Activated CD8-positive, alpha-beta memory T cell treated with anti-CD3 and anti-CD28 coated beads, Interleukin-2, amount 10 ng/mL, durations not matched to agents 7 days and 5 days (primary cell): ENCODE data around the gene CCN6. TPM values are rescaled to one million over a fixed set of nuclear protein-coding genes. Genes with fewer than 3 reads are reported as not detected.
A peak's percentile ranks its signal among the peaks of the same experiment; 100 is the strongest.

Experiments
- ATAC-seq: fragments of 150-1000 bp; cut with Tn5 transposase; one replicate; pipeline ENCODE4 v1.10.0; 2021; ENCODE audit warnings: moderate library complexity
- CTCF ChIA-PET: fragments of 350-600 bp; sonication (Branson Sonifier 250); formaldehyde crosslinking; loops from one replicate; lab custom pipeline; 2021; ENCODE audit warnings: antibody characterized with exemption; lab: Charles Lee
- DNase-seq: peaks from one replicate; pipeline ENCODE4 v3.0.0-alpha.2; 2020
- H3K27ac Mint-ChIP-seq: one replicate; pipeline ENCODE4 v1.8.0; 2021; ENCODE audit warnings: mild to moderate bottlenecking, mixed read lengths
- H3K27me3 Mint-ChIP-seq: one replicate; pipeline ENCODE4 v1.8.0; 2021; ENCODE audit warnings: mixed read lengths
- H3K36me3 Mint-ChIP-seq: one replicate; pipeline ENCODE4 v1.8.0; 2021; ENCODE audit warnings: mild to moderate bottlenecking, mixed read lengths
- H3K4me1 Mint-ChIP-seq: one replicate; pipeline ENCODE4 v1.8.0; 2021; ENCODE audit warnings: mixed read lengths
- H3K4me3 Mint-ChIP-seq: one replicate; pipeline ENCODE4 v1.8.0; 2021; ENCODE audit warnings: mild to moderate bottlenecking, moderate library complexity, mixed read lengths
- H3K9me3 Mint-ChIP-seq: one replicate; pipeline ENCODE4 v1.8.0; 2022; ENCODE audit warnings: low read depth, mixed read lengths
- total RNA-seq, 2 experiments: library from RNA; stranded (reverse); gene quantifications; one replicate each; pipeline ENCODE4 v1.2.3, GENCODE V29; 2021

Gene CCN6
- total RNA-seq, 2 experiments from 2014 or later: not detected

- CTCF ChIA-PET: interaction anchor here (1.2 to 2.3 kb wide), 2 partner anchors 9 to 10 kb away, joined by 3 to 11 read pairs; no protein-coding TSS in a partner anchor
- no peak for DNase-seq
- Mint-ChIP-seq H3K4me3 (no peak overlapping the region), H3K27ac (no peak overlapping the region), H3K36me3 (peaks cover 3% of the 10 kb centered on the region), H3K9me3 (peaks cover 3% of the 10 kb centered on the region), H3K4me1 (peaks cover 9% of the 10 kb centered on the region), H3K27me3 (no peaks in the 10 kb centered on the region)
- ATAC-seq: no peak
Measured at GRCh38 chr6:112018619-112019416, 35.1 kb upstream of the CCN6 start.

GRCh38 chr6:112019589-112019988 is 34.3 kb upstream of the CCN6 start:
- no peak for DNase-seq
- Mint-ChIP-seq H3K27ac (no peak overlapping the region), H3K9me3 (peaks cover 3% of the 10 kb centered on the region), H3K36me3 (peaks cover 8% of the 10 kb centered on the region), H3K27me3 (no peaks in the 10 kb centered on the region), H3K4me1 (peaks cover 9% of the 10 kb centered on the region), H3K4me3 (no peak overlapping the region)
- CTCF ChIA-PET: interaction anchor here (0.6 to 1.7 kb wide), 4 partner anchors 9 to 1214 kb away, joined by 3 to 8 read pairs (median 4); no protein-coding TSS in a partner anchor
- ATAC-seq: no peak

- no peaks in the 10 kb centered on the region for H3K27me3 Mint-ChIP-seq
- H3K4me3 Mint-ChIP-seq: no peak overlapping the region
- H3K27ac Mint-ChIP-seq: no peak overlapping the region
- peaks cover 10% of the 10 kb centered on the region for H3K36me3 Mint-ChIP-seq
- DNase-seq (no peak), ATAC-seq (no peak)
- CTCF ChIA-PET: interaction anchor here (1.6 to 1.7 kb wide), 2 partner anchors 14 kb away, joined by 3 to 9 read pairs; no protein-coding TSS in a partner anchor
- peaks cover 3% of the 10 kb centered on the region for H3K9me3 Mint-ChIP-seq
- peaks cover 3% of the 10 kb centered on the region for H3K4me1 Mint-ChIP-seq
Measured at GRCh38 chr6:112021691-112022310, 32.1 kb upstream of the CCN6 start.

- ATAC-seq (no peak), DNase-seq (no peak)
- Mint-ChIP-seq H3K9me3 (peaks cover 3% of the 10 kb centered on the region), H3K27me3 (no peaks in the 10 kb centered on the region), H3K27ac (no peak overlapping the region), H3K36me3 (peaks cover 10% of the 10 kb centered on the region), H3K4me1 (peaks cover 10% of the 10 kb centered on the region), H3K4me3 (no peak overlapping the region)
- CTCF ChIA-PET: interaction anchor here (1.1 kb wide), 1 partner anchor 313 kb away, joined by 4 read pairs; no protein-coding TSS in a partner anchor
Measured at GRCh38 chr6:112022749-112023148, 31.2 kb upstream of the CCN6 start.

- ATAC-seq (no peak), DNase-seq (no peak)
- CTCF ChIA-PET: interaction anchor here (0.9 to 5.2 kb wide), 3 partner anchors 14 to 17 kb away, joined by 3 to 77 read pairs (median 4); no protein-coding TSS in a partner anchor
- H3K27me3 Mint-ChIP-seq: no peaks in the 10 kb centered on the region
- peaks cover 27% of the 10 kb centered on the region for H3K4me1 Mint-ChIP-seq
- H3K27ac Mint-ChIP-seq: no peak overlapping the region
- H3K36me3 Mint-ChIP-seq: peaks cover 10% of the 10 kb centered on the region
- H3K9me3 Mint-ChIP-seq: peaks cover 3% of the 10 kb centered on the region
- H3K4me3 Mint-ChIP-seq: no peak overlapping the region
Measured at GRCh38 chr6:112024464-112024863, 29.4 kb upstream of the CCN6 start.

- Mint-ChIP-seq H3K4me3 (no peak overlapping the region), H3K4me1 (peaks cover 30% of the 10 kb centered on the region), H3K9me3 (peaks cover 3% of the 10 kb centered on the region), H3K27ac (peak overlapping the region; percentile 79), H3K36me3 (peaks cover 10% of the 10 kb centered on the region), H3K27me3 (peaks cover 1% of the 10 kb centered on the region)
- DNase-seq (no peak), ATAC-seq (no peak)
- CTCF ChIA-PET: interaction anchor here (1.0 to 5.2 kb wide), 4 partner anchors 9 to 19 kb away, joined by 3 to 77 read pairs (median 11); no protein-coding TSS in a partner anchor
Measured at GRCh38 chr6:112026933-112027332, 27.0 kb upstream of the CCN6 start.

- Mint-ChIP-seq H3K4me1 (peaks cover 30% of the 10 kb centered on the region), H3K27me3 (peaks cover 4% of the 10 kb centered on the region), H3K36me3 (peaks cover 10% of the 10 kb centered on the region), H3K4me3 (no peak overlapping the region), H3K27ac (peak overlapping the region; percentile 79), H3K9me3 (peaks cover 3% of the 10 kb centered on the region)
- peak; percentile 93 for ATAC-seq
- DNase-seq: peak; percentile 76
- CTCF ChIA-PET: interaction anchor here (0.5 to 5.2 kb wide), 20 partner anchors 8 to 542 kb away, joined by 3 to 77 read pairs (median 4); no protein-coding TSS in a partner anchor
Measured at GRCh38 chr6:112027942-112028674, 25.8 kb upstream of the CCN6 start.

- H3K4me1 Mint-ChIP-seq: peaks cover 33% of the 10 kb centered on the region
- H3K27ac Mint-ChIP-seq: peak overlapping the region; percentile 48
- peaks cover 4% of the 10 kb centered on the region for H3K27me3 Mint-ChIP-seq
- ATAC-seq (no peak), DNase-seq (peak; percentile 81)
- CTCF ChIA-PET: interaction anchor here (0.5 to 5.2 kb wide), 15 partner anchors 9 to 543 kb away, joined by 3 to 77 read pairs (median 7); no protein-coding TSS in a partner anchor
- no peaks in the 10 kb centered on the region for H3K9me3 Mint-ChIP-seq
- peaks cover 5% of the 10 kb centered on the region for H3K36me3 Mint-ChIP-seq
- H3K4me3 Mint-ChIP-seq: no peak overlapping the region
Measured at GRCh38 chr6:112029045-112029822, 24.7 kb upstream of the CCN6 start.

- ATAC-seq (no peak), DNase-seq (no peak)
- Mint-ChIP-seq H3K4me3 (no peak overlapping the region), H3K27me3 (peaks cover 4% of the 10 kb centered on the region), H3K4me1 (peaks cover 38% of the 10 kb centered on the region), H3K27ac (no peak overlapping the region), H3K9me3 (no peaks in the 10 kb centered on the region), H3K36me3 (peaks cover 2% of the 10 kb centered on the region)
- CTCF ChIA-PET: interaction anchor here (3.0 kb wide), 1 partner anchor 11 kb away, joined by 24 read pairs; no protein-coding TSS in a partner anchor
Measured at GRCh38 chr6:112030206-112030960, 23.5 kb upstream of the CCN6 start.

- Mint-ChIP-seq H3K36me3 (peaks cover 1% of the 10 kb centered on the region), H3K27me3 (peaks cover 4% of the 10 kb centered on the region), H3K4me3 (no peak overlapping the region), H3K9me3 (no peaks in the 10 kb centered on the region), H3K4me1 (peaks cover 43% of the 10 kb centered on the region), H3K27ac (no peak overlapping the region)
- CTCF ChIA-PET: interaction anchor here (3.0 kb wide), 1 partner anchor 11 kb away, joined by 24 read pairs; no protein-coding TSS in a partner anchor
- ATAC-seq: no peak
- DNase-seq: no peak
Measured at GRCh38 chr6:112030961-112031660, 22.8 kb upstream of the CCN6 start.

GRCh38 chr6:112031960-112032359 is 21.9 kb upstream of the CCN6 start:
- no peak for ATAC-seq
- Mint-ChIP-seq H3K9me3 (no peaks in the 10 kb centered on the region), H3K4me3 (no peak overlapping the region), H3K36me3 (no peaks in the 10 kb centered on the region), H3K27me3 (peaks cover 4% of the 10 kb centered on the region), H3K27ac (no peak overlapping the region), H3K4me1 (peaks cover 41% of the 10 kb centered on the region)
- CTCF ChIA-PET: interaction anchor here (3.0 kb wide), 1 partner anchor 10 kb away, joined by 24 read pairs; no protein-coding TSS in a partner anchor
- DNase-seq: no peak
